22Rv1 (cell line): ENCODE data around the gene LARP4B.

Source experiments
- CTCF ChIP-seq: fragments of 450-650 bp; IDR thresholded peaks from 2 replicates; pipeline ENCODE4 v1.5.1; 2017; ENCODE audit warnings: mild to moderate bottlenecking
- ZFX ChIP-seq: fragments of 450-650 bp; IDR thresholded peaks from 2 replicates; pipeline ENCODE4 v1.6.1; 2017; ENCODE audit warnings: antibody characterized with exemption, borderline replicate concordance

DNA sequence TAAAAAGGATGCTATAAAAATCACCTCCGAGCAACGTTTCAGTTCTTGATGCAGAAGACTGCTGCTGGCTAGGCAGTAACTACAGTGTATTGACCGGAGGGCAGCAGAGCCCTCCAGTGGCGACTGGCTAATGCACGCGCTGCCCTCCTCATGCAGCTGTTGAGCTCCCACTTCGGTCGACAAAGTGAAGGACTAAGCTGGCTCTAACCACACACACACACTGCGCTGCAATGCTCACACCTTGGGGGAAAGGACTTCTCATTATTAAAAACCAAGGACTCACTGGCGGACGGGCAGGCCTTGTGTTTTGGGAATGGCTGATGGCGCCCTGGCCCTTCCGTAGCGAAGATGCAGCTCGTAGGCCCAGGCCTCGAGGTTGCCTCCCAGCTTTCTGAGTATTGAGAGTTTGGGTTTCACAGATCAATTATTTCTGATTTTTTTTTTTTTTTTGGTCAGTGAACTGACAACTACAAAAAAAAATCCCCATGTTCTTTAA lies 121.1 kb downstream of the LARP4B start:
- peak; percentile 63 for TF ChIP-seq CTCF
- no peak for TF ChIP-seq ZFX
